GM12878 (cell line): ENCODE data around the gene UST. TPM values are rescaled to one million over a fixed set of nuclear protein-coding genes. Genes with fewer than 3 reads are reported as not detected.

Source experiments
- ATAC-seq: fragments of 200-7000 bp; cut with Tn5 transposase; 3 replicates; pipeline ENCODE4 v1.9.1; 2020; ENCODE audit warnings: mild to moderate bottlenecking, moderate library complexity
- BruUV-seq: library from RNA; stranded (reverse); fragments of 400-500 nt; replicated peaks from 2 replicates; lab custom pipeline; 2021; lab: Mats Ljungman, UMichigan
- CTCF ChIA-PET: fragments of 300-600 bp; sonication (Branson Sonifier 250); formaldehyde crosslinking; extraction: SDS; loops from one replicate; lab custom pipeline; 2021; ENCODE audit warnings: inconsistent platforms; lab: Yijun Ruan, JAX
- POLR2A ChIA-PET: fragments of 350-600 bp; formaldehyde crosslinking; extraction: SDS; loops from one replicate; lab custom pipeline; 2021; ENCODE audit warnings: inconsistent platforms; lab: Charles Lee
- RAD21 ChIA-PET: fragments of 300-600 bp; sonication (Branson Sonifier 250); formaldehyde crosslinking; loops from one replicate; lab custom pipeline; 2023; ENCODE audit warnings: antibody characterized with exemption; ENCODE audit not compliant: unreplicated experiment; lab: Charles Lee
- SMC1A ChIA-PET: fragments of 300-600 bp; sonication (Branson Sonifier 250); formaldehyde crosslinking; loops from one replicate; lab custom pipeline; 2023; ENCODE audit not compliant: unreplicated experiment, uncharacterized antibody; lab: Charles Lee
- DNase-seq: peaks from one replicate; pipeline ENCODE4 v3.0.0-alpha.2; 2011; ENCODE audit warnings: low read depth, low spot score
- FAIRE-seq: peaks from 3 replicates; lab custom pipeline; 2011; peaks lifted over from hg19 to GRCh38; lab: Jason Lieb, UNC
- H2AFZ ChIP-seq: 2 replicates; pipeline ENCODE4 v1.6.0; 2011; ENCODE audit warnings: low read depth, low read length, control low read depth; ENCODE audit not compliant: control insufficient read depth
- H3K27ac ChIP-seq: 2 replicates; pipeline ENCODE4 v1.5.1; 2011; ENCODE audit warnings: control low read depth; ENCODE audit not compliant: control insufficient read depth, insufficient read depth
- H3K27me3 ChIP-seq, 2 experiments: replicated peaks in 1 of 2; 2 replicates each; pipeline versions ENCODE4 v1.6.0 to v1.6.1; 2011; ENCODE audit warnings: low read length in 1 of 2; ENCODE audit not compliant: control insufficient read depth in 2 of 2, insufficient read depth in 2 of 2
- H3K36me3 ChIP-seq, 2 experiments: 2 replicates each; pipeline ENCODE4 v1.5.1; 2011; ENCODE audit warnings: low read length in 1 of 2; ENCODE audit not compliant: control insufficient read depth in 2 of 2, insufficient read depth in 2 of 2
- H3K4me1 ChIP-seq: 2 replicates; pipeline ENCODE4 v1.6.1; 2011; ENCODE audit warnings: mild to moderate bottlenecking, low read length, moderate library complexity, mixed read lengths; ENCODE audit not compliant: control insufficient read depth, insufficient read depth
- H3K4me2 ChIP-seq: 2 replicates; pipeline ENCODE4 v1.6.0; 2011; ENCODE audit warnings: control low read depth; ENCODE audit not compliant: control insufficient read depth, insufficient read depth
- H3K4me3 ChIP-seq: fragments of 200-600 bp; sonication (generic); 2 replicates; pipeline ENCODE4 v1.5.1; 2016
- H3K79me2 ChIP-seq: 2 replicates; pipeline ENCODE4 v1.6.0; 2011; ENCODE audit warnings: low read length; ENCODE audit not compliant: control insufficient read depth, insufficient read depth
- H3K9ac ChIP-seq: 2 replicates; pipeline ENCODE4 v1.8.0; 2011; ENCODE audit warnings: low read length, control low read depth, mixed read lengths; ENCODE audit not compliant: control insufficient read depth, insufficient read depth
- H3K9me3 ChIP-seq: replicated peaks from 3 replicates; pipeline ENCODE4 v1.5.1; 2011; ENCODE audit warnings: mild to moderate bottlenecking, low read length; ENCODE audit not compliant: control insufficient read depth, insufficient read depth
- H4K20me1 ChIP-seq: 2 replicates; pipeline ENCODE4 v1.6.0; 2011; ENCODE audit not compliant: control insufficient read depth, insufficient read depth
- BCLAF1 ChIP-seq: fragments of 450-650 bp; IDR thresholded peaks from 2 replicates; pipeline ENCODE4 v1.6.1; 2017; ENCODE audit warnings: antibody characterized with exemption, mild to moderate bottlenecking, moderate library complexity
- CTCF ChIP-seq, 3 experiments: IDR thresholded peaks in 2 of 3; conservative IDR thresholded peaks in 1 of 3; 2 replicates each; pipeline ENCODE4 v1.5.1; 2011; ENCODE audit warnings: low read depth in 3 of 3, low read length in 3 of 3, mild to moderate bottlenecking in 3 of 3, control low read depth in 2 of 3, moderate library complexity in 2 of 3, inconsistent platforms in 1 of 3, mixed read lengths in 1 of 3; ENCODE audit not compliant: control insufficient read depth in 2 of 3, insufficient read depth in 1 of 3; ENCODE audit errors: extremely low read depth in 1 of 3
- EGR1 ChIP-seq, 2 experiments: IDR thresholded peaks; 1 replicate in 1 of 2; 2 replicates in 1 of 2; pipeline ENCODE4 v1.6.1; 2011 to 2012; ENCODE audit warnings: low read depth in 2 of 2, low read length in 2 of 2, borderline replicate concordance in 1 of 2, mild to moderate bottlenecking in 1 of 2, moderate library complexity in 1 of 2
- EP300 ChIP-seq, 2 experiments: fragments of 150-350 bp in 1 of 2; IDR thresholded peaks; 2 replicates each; pipeline ENCODE4 v1.6.1; 2011 to 2012; ENCODE audit warnings: low read depth in 2 of 2, low read length in 2 of 2, borderline replicate concordance in 1 of 2, improper control_type of control experiment in 1 of 2, inconsistent platforms in 1 of 2; ENCODE audit not compliant: control insufficient read depth in 1 of 2
- HDAC6 ChIP-seq: fragments of 200-600 bp; sonication (generic); IDR thresholded peaks from one replicate; pipeline ENCODE4 v1.8.0; 2017; ENCODE audit warnings: antibody characterized with exemption; ENCODE audit not compliant: unreplicated experiment
- NR2C1 ChIP-seq: fragments of 450-650 bp; IDR thresholded peaks from 2 replicates; pipeline ENCODE4 v1.6.1; 2017; ENCODE audit warnings: antibody characterized with exemption, mild to moderate bottlenecking, moderate library complexity
- ZNF384 ChIP-seq: IDR thresholded peaks from 2 replicates; pipeline ENCODE4 v1.6.1; 2012; ENCODE audit warnings: low read depth, mild to moderate bottlenecking, low read length, improper control_type of control experiment, borderline replicate concordance
- WGBS: methylation state at CpG from one replicate; pipeline ENCODE4 v1.1.6; 2016; ENCODE audit warnings: low lambda C conversion rate; ENCODE audit not compliant: insufficient replicate concordance, insufficient coverage; ENCODE audit errors: missing lambda C conversion rate; 5-methylcytosine and 5-hydroxymethylcytosine counted together
- in situ Hi-C: fragments of 300-500 bp; cut with MboI; formaldehyde crosslinking; loops from 9 replicates; pipeline ENCODE4 v1.14.3; 2018; ENCODE audit warnings: mixed read lengths
- intact Hi-C: fragments of 100-400 bp; cut with micrococcal nuclease; formaldehyde crosslinking; loops from one replicate; pipeline ENCODE4 v1.14.2; 2022; ENCODE audit not compliant: unreplicated experiment
- polyA plus RNA-seq, 11 experiments: library from polyadenylated mRNA; depleted of rRNA in 4 of 11; unstranded in 6 of 11; stranded (reverse) in 5 of 11; fragments of >200 nt; fragmentation: Nextera tagmentation in 4 of 11; fragmentation: Illumina TruSeq in 1 of 11; extraction: Ambion mirVana in 4 of 11; extraction: Trizol in 1 of 11; gene quantifications; 1 replicate in 1 of 11; 2 replicates in 10 of 11; pipeline versions ENCODE4 v1.2.1 to v1.2.3, GENCODE V29; 2011 to 2016; ENCODE audit warnings: inconsistent platforms in 2 of 11, missing spikeins in 2 of 11, low read depth in 1 of 11
- total RNA-seq, 4 experiments: library from RNA; depleted of rRNA in 3 of 4; stranded (reverse); fragments of >200 nt in 3 of 4; fragmentation: Illumina TruSeq in 1 of 4; extraction: Trizol in 1 of 4; gene quantifications; 2 replicates each; pipeline versions ENCODE4 v1.2.1 to v1.2.3, GENCODE V29; 2013 to 2021

Gene UST
- total and polyA plus RNA-seq, 10 of the 15 experiments (the other 5 are each of a cell fraction or from before 2014, with no cell fraction given) = 0.74 to 43.3 (median 2.2) TPM

- H3K36me3 ChIP-seq = no peaks in the 10 kb centered on the region
- ChIA-PET SMC1A (interaction anchor here (1.1 kb wide), 1 partner anchor 355 kb away, joined by 4 read pairs; no protein-coding TSS in a partner anchor), POLR2A (no interaction called here), RAD21 (no interaction called here), CTCF (no interaction called here)
- no peak for ATAC-seq
- no peak for FAIRE-seq
- TF ChIP-seq EGR1 (IDR thresholded peaks at IDR 0.05; ENCODE audit: borderline replicate concordance in 1 of 2, low read depth in 2 of 2, low read length in 2 of 2) = no peak
- no peak for TF ChIP-seq CTCF (IDR thresholded peaks at IDR 0.05 in 2 of 3, conservative IDR thresholded peaks at IDR 0.05 in 1 of 3; ENCODE audit: control insufficient read depth in 2 of 3, extremely low read depth in 1 of 3, insufficient read depth in 1 of 3, low read depth in 3 of 3, low read length in 3 of 3)
- no peak for TF ChIP-seq ZNF384
- TF ChIP-seq BCLAF1 = no peak
- TF ChIP-seq NR2C1 = no peak
- TF ChIP-seq EP300 (IDR thresholded peaks at IDR 0.05; ENCODE audit: borderline replicate concordance in 1 of 2, control insufficient read depth in 1 of 2, low read depth in 2 of 2, low read length in 2 of 2) = no peak
- TF ChIP-seq HDAC6 = no peak
- H3K79me2 ChIP-seq = no peaks in the 10 kb centered on the region
- no peaks in the 10 kb centered on the region for H3K9me3 ChIP-seq
- in situ Hi-C loops (no loop called here), intact Hi-C loops (no loop called here)
- no peak overlapping the region for H3K4me2 ChIP-seq
- H4K20me1 ChIP-seq = no peaks in the 10 kb centered on the region
- no peaks in the 10 kb centered on the region for H3K4me1 ChIP-seq
- H3K27ac ChIP-seq = no peak overlapping the region
- no peak for DNase-seq
- H3K27me3 ChIP-seq = peaks cover 0 to 5% of the 10 kb centered on the region in 2 experiments; a peak in 1 of 4 replicates
- H3K9ac ChIP-seq = no peak overlapping the region
- WGBS = 0% methylated on average over 1 of the region's 1 CpG
- no peak overlapping the region for H2AFZ ChIP-seq
- H3K4me3 ChIP-seq = no peak overlapping the region
- BruUV-seq = no TSS peak
Observed at GRCh38 chr6:148932208-148932607, 185.4 kb downstream of the UST start.
